ENCODE measurements around the gene RHOH. TPM values are rescaled to one million over a fixed set of nuclear protein-coding genes. Genes with fewer than 3 reads are reported as not detected.

The RHOH gene
- total and polyA plus RNA-seq, 9 of the 15 experiments (the other 6 are each of a cell fraction or from before 2014, with no cell fraction given): 14.3 to 37.7 (median 23.2) TPM

DNA sequence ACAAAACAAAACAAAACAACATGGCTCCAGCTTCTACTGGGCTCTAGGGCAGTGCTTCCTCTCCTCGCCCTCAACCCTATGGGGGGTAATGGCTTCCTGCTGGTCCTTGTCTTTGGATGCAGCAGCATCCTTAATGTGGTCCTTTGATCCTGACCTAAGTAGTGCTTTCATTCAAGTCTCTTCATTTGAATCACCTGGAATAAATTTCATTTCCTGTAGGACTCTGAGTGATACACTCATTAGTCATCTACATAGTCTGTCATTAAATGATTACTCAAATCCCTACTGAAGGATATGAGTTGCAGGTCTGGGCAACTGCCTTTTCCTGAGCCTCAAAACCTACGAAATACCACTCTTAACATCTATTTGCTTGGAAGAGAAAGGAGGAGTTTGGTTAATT lies 54.5 kb downstream of the RHOH start (continued):
- TF ChIP-seq BACH1 (tag; IDR thresholded peaks at IDR 0.05): no peak
- TF ChIP-seq SPI1 (IDR thresholded peaks at IDR 0.05; ENCODE audit: borderline replicate concordance, low read depth, low read length): no peak
- no peak for TF ChIP-seq SOX6 (IDR thresholded peaks at IDR 0.05)
- TF ChIP-seq, protein P1, sequence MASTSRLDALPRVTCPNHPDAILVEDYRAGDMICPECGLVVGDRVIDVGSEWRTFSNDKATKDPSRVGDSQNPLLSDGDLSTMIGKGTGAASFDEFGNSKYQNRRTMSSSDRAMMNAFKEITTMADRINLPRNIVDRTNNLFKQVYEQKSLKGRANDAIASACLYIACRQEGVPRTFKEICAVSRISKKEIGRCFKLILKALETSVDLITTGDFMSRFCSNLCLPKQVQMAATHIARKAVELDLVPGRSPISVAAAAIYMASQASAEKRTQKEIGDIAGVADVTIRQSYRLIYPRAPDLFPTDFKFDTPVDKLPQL (IDR thresholded peaks at IDR 0.05; ENCODE audit: extremely low read depth, insufficient read length): no peak
- TF ChIP-seq HNRNPK (IDR thresholded peaks at IDR 0.05; ENCODE audit: low read depth, low read length, poor library complexity, severe bottlenecking): no peak
- TF ChIP-seq ARID1B (IDR thresholded peaks at IDR 0.05): no peak
- TF ChIP-seq, protein P2, sequence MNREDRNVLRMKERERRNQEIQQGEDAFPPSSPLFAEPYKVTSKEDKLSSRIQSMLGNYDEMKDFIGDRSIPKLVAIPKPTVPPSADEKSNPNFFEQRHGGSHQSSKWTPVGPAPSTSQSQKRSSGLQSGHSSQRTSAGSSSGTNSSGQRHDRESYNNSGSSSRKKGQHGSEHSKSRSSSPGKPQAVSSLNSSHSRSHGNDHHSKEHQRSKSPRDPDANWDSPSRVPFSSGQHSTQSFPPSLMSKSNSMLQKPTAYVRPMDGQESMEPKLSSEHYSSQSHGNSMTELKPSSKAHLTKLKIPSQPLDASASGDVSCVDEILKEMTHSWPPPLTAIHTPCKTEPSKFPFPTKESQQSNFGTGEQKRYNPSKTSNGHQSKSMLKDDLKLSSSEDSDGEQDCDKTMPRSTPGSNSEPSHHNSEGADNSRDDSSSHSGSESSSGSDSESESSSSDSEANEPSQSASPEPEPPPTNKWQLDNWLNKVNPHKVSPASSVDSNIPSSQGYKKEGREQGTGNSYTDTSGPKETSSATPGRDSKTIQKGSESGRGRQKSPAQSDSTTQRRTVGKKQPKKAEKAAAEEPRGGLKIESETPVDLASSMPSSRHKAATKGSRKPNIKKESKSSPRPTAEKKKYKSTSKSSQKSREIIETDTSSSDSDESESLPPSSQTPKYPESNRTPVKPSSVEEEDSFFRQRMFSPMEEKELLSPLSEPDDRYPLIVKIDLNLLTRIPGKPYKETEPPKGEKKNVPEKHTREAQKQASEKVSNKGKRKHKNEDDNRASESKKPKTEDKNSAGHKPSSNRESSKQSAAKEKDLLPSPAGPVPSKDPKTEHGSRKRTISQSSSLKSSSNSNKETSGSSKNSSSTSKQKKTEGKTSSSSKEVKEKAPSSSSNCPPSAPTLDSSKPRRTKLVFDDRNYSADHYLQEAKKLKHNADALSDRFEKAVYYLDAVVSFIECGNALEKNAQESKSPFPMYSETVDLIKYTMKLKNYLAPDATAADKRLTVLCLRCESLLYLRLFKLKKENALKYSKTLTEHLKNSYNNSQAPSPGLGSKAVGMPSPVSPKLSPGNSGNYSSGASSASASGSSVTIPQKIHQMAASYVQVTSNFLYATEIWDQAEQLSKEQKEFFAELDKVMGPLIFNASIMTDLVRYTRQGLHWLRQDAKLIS (CRISPR knock-in tag; IDR thresholded peaks at IDR 0.05): no peak
- TF ChIP-seq MAX (CRISPR knock-in tag; IDR thresholded peaks at IDR 0.05): no peak
- no peak for TF ChIP-seq ZBTB34 (CRISPR knock-in tag; IDR thresholded peaks at IDR 0.05)
- TF ChIP-seq, protein P3, sequence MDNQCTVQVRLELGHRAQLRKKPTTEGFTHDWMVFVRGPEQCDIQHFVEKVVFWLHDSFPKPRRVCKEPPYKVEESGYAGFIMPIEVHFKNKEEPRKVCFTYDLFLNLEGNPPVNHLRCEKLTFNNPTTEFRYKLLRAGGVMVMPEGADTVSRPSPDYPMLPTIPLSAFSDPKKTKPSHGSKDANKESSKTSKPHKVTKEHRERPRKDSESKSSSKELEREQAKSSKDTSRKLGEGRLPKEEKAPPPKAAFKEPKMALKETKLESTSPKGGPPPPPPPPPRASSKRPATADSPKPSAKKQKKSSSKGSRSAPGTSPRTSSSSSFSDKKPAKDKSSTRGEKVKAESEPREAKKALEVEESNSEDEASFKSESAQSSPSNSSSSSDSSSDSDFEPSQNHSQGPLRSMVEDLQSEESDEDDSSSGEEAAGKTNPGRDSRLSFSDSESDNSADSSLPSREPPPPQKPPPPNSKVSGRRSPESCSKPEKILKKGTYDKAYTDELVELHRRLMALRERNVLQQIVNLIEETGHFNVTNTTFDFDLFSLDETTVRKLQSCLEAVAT (IDR thresholded peaks at IDR 0.05): no peak
- no peak for TF ChIP-seq THRA (IDR thresholded peaks at IDR 0.05)
- TF ChIP-seq, protein P4, sequence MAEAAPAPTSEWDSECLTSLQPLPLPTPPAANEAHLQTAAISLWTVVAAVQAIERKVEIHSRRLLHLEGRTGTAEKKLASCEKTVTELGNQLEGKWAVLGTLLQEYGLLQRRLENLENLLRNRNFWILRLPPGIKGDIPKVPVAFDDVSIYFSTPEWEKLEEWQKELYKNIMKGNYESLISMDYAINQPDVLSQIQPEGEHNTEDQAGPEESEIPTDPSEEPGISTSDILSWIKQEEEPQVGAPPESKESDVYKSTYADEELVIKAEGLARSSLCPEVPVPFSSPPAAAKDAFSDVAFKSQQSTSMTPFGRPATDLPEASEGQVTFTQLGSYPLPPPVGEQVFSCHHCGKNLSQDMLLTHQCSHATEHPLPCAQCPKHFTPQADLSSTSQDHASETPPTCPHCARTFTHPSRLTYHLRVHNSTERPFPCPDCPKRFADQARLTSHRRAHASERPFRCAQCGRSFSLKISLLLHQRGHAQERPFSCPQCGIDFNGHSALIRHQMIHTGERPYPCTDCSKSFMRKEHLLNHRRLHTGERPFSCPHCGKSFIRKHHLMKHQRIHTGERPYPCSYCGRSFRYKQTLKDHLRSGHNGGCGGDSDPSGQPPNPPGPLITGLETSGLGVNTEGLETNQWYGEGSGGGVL (CRISPR knock-in tag; IDR thresholded peaks at IDR 0.05): no peak

Measured in K562 (cell line).